Right lobe of liver (tissue), 4 donors: Measurements from ENCODE around the gene RABGEF1.

Source experiments
- POLR2A ChIP-seq: fragments of 450-650 bp; IDR thresholded peaks from one replicate; pipeline ENCODE4 v1.6.1; 2017; ENCODE audit warnings: antibody characterized with exemption, mild to moderate bottlenecking
- TF ChIP-seq, protein P1 (sequence below), 4 donors: fragments of 200-600 bp in 3 of 4; fragments of 450-650 bp in 1 of 4; IDR thresholded peaks; one replicate each; pipeline versions ENCODE4 v1.5.1 to v1.8.0; 2016 to 2022; ENCODE audit warnings: antibody characterized with exemption in 4 of 4, mild to moderate bottlenecking in 2 of 4
- donor health status: DM: no; HTN: no; CAD: no.
- donor health status: DM: no; HTN: no; CAD: no.
- donor health status: DM: no; HTN: yes; CAD: no.

DNA sequence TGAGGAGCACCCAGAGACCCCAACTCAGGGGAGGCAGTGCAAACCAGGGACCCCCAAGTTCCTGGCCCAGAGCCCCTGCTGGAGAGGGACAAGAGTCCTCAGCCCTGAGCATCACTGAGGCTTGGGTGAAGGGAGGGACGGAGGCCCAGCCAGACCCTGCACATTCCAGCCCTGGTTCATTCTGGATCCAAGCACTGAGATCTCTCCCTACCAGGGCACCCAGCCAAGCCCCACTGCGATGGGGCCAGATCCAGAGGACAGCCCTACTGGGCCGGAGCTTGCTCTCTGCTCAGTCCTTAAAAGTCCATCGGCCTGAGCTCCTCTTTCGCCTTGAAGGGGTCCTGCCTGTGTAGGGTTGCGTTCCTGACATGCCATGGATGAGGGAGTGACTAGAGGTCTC, 40.5 kb upstream of the RABGEF1 start:
- TF ChIP-seq, protein P1, sequence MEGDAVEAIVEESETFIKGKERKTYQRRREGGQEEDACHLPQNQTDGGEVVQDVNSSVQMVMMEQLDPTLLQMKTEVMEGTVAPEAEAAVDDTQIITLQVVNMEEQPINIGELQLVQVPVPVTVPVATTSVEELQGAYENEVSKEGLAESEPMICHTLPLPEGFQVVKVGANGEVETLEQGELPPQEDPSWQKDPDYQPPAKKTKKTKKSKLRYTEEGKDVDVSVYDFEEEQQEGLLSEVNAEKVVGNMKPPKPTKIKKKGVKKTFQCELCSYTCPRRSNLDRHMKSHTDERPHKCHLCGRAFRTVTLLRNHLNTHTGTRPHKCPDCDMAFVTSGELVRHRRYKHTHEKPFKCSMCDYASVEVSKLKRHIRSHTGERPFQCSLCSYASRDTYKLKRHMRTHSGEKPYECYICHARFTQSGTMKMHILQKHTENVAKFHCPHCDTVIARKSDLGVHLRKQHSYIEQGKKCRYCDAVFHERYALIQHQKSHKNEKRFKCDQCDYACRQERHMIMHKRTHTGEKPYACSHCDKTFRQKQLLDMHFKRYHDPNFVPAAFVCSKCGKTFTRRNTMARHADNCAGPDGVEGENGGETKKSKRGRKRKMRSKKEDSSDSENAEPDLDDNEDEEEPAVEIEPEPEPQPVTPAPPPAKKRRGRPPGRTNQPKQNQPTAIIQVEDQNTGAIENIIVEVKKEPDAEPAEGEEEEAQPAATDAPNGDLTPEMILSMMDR (IDR thresholded peaks at IDR 0.05), result no peak
- TF ChIP-seq POLR2A, result no peak
